A673 (cell line): ENCODE measurements around the gene CILP. TPM values are rescaled to one million over a fixed set of nuclear protein-coding genes. Genes with fewer than 3 reads are reported as not detected.

ENCODE experiments used
- BruUV-seq: library from RNA; stranded (reverse); fragments of 400-500 nt; replicated peaks from 2 replicates; lab custom pipeline; 2021; lab: Mats Ljungman, UMichigan
- CTCF ChIA-PET: fragments of 300-600 bp; sonication (Branson Sonifier 250); formaldehyde crosslinking; loops from one replicate; lab custom pipeline; 2022; ENCODE audit warnings: antibody characterized with exemption; lab: Charles Lee
- POLR2A ChIA-PET: fragments of 300-600 bp; sonication (Branson Sonifier 250); formaldehyde crosslinking; loops from one replicate; lab custom pipeline; 2022; ENCODE audit warnings: antibody characterized with exemption; ENCODE audit not compliant: low non-redundant PET; lab: Charles Lee
- DNase-seq: peaks from one replicate; pipeline ENCODE4 v3.0.0-alpha.2; 2015; ENCODE audit warnings: low spot score
- H3K27ac ChIP-seq: fragments of 200-600 bp; sonication (generic); 2 replicates; pipeline ENCODE4 v1.5.1; 2016; ENCODE audit warnings: mixed run types, low read depth, mild to moderate bottlenecking, mixed read lengths, antibody characterized with exemption, low read length; ENCODE audit not compliant: poor library complexity, severe bottlenecking
- H3K27me3 ChIP-seq: fragments of 200-600 bp; sonication (generic); replicated peaks from 2 replicates; pipeline ENCODE4 v1.6.1; 2017; ENCODE audit warnings: mixed run types, low read depth, mild to moderate bottlenecking, mixed read lengths, antibody characterized with exemption, low read length; ENCODE audit not compliant: insufficient read depth, poor library complexity
- H3K36me3 ChIP-seq: fragments of 200-600 bp; sonication (generic); 2 replicates; pipeline ENCODE4 v1.6.1; 2016; ENCODE audit warnings: mixed run types, mild to moderate bottlenecking, mixed read lengths, antibody characterized with exemption, low read length; ENCODE audit not compliant: insufficient read depth, poor library complexity, severe bottlenecking
- H3K4me1 ChIP-seq: fragments of 200-600 bp; sonication (generic); 2 replicates; pipeline ENCODE4 v1.6.1; 2017; ENCODE audit warnings: mixed run types, mild to moderate bottlenecking, mixed read lengths, antibody characterized with exemption, low read length; ENCODE audit not compliant: insufficient read depth, poor library complexity, severe bottlenecking
- H3K4me3 ChIP-seq: fragments of 200-600 bp; sonication (generic); 2 replicates; pipeline ENCODE4 v1.5.1; 2016; ENCODE audit warnings: low read depth, mixed run types, mild to moderate bottlenecking, mixed read lengths, low read length; ENCODE audit not compliant: poor library complexity, severe bottlenecking
- H3K9me3 ChIP-seq: fragments of 200-600 bp; sonication (generic); 2 replicates; pipeline ENCODE4 v1.6.1; 2016; ENCODE audit warnings: mixed run types, low read depth, mild to moderate bottlenecking, mixed read lengths, antibody characterized with exemption, low read length; ENCODE audit not compliant: poor library complexity, severe bottlenecking
- CTCF ChIP-seq: fragments of 300-800, 200-600 bp; sonication (generic); conservative IDR thresholded peaks from 2 replicates; pipeline ENCODE4 v1.5.1; 2017; ENCODE audit warnings: low read depth, mild to moderate bottlenecking, antibody characterized with exemption, low read length, moderate library complexity, mixed read lengths
- EZH2 ChIP-seq: fragments of 200-600 bp; sonication (generic); IDR thresholded peaks from 2 replicates; pipeline ENCODE4 v1.6.1; 2017; ENCODE audit warnings: borderline replicate concordance, low read depth, mild to moderate bottlenecking, mixed read lengths, antibody characterized with exemption, low read length; ENCODE audit not compliant: poor library complexity, severe bottlenecking
- intact Hi-C: fragments of 100-400 bp; cut with micrococcal nuclease; formaldehyde crosslinking; loops from one replicate; pipeline ENCODE4 v1.10.0; 2022; ENCODE audit not compliant: unreplicated experiment
- total RNA-seq: library from RNA; stranded (reverse); gene quantifications from 2 replicates; pipeline ENCODE4 v1.2.3, GENCODE V29; 2021

The CILP gene
- total RNA-seq, 1 experiment from 2014 or later, result 0.04 TPM

GRCh38 chr15:65156692-65157091 lies 54.6 kb downstream of the CILP start:
- intact Hi-C loops, result no loop called here
- no TSS peak for BruUV-seq
- CTCF ChIA-PET, result no interaction called here
- no peak overlapping the region for H3K27ac ChIP-seq
- DNase-seq, result no peak
- POLR2A ChIA-PET, result no interaction called here
- no peaks in the 10 kb centered on the region for H3K9me3 ChIP-seq
- H3K36me3 ChIP-seq, result peaks cover 68% of the 10 kb centered on the region
- no peaks in the 10 kb centered on the region for H3K4me1 ChIP-seq
- H3K4me3 ChIP-seq, result no peak overlapping the region
- TF ChIP-seq CTCF, result no peak
- no peak for TF ChIP-seq EZH2
- no peaks in the 10 kb centered on the region for H3K27me3 ChIP-seq

- no peak for TF ChIP-seq CTCF
- no peak for TF ChIP-seq EZH2
- DNase-seq, result no peak
- no peaks in the 10 kb centered on the region for H3K9me3 ChIP-seq
- ChIA-PET CTCF (no interaction called here), POLR2A (no interaction called here)
- H3K36me3 ChIP-seq, result peaks cover 80% of the 10 kb centered on the region
- H3K4me1 ChIP-seq, result no peaks in the 10 kb centered on the region
- no peak overlapping the region for H3K4me3 ChIP-seq
- H3K27me3 ChIP-seq, result no peaks in the 10 kb centered on the region
- no TSS peak for BruUV-seq
- intact Hi-C loops, result no loop called here
- no peak overlapping the region for H3K27ac ChIP-seq
These were observed 56.6 kb downstream of the CILP start for GRCh38 chr15:65154720-65155119.

GRCh38 chr15:65147902-65148301 lies 63.4 kb downstream of the CILP start:
- POLR2A ChIA-PET, result no interaction called here
- no peak for DNase-seq
- intact Hi-C loops, result no loop called here
- H3K4me1 ChIP-seq, result no peaks in the 10 kb centered on the region
- H3K4me3 ChIP-seq, result no peak overlapping the region
- H3K27me3 ChIP-seq, result no peaks in the 10 kb centered on the region
- BruUV-seq, result no TSS peak
- peaks cover 26% of the 10 kb centered on the region for H3K36me3 ChIP-seq
- no peaks in the 10 kb centered on the region for H3K9me3 ChIP-seq
- no peak overlapping the region for H3K27ac ChIP-seq
- CTCF ChIA-PET, result no interaction called here
- TF ChIP-seq EZH2, result no peak
- TF ChIP-seq CTCF, result no peak
